Activated B cell treated with CpG ODN at 0.5 μM for 24 hours (primary cell): ENCODE data around the gene P2RX7. TPM values are rescaled to one million over a fixed set of nuclear protein-coding genes. Genes with fewer than 3 reads are reported as not detected.
A peak's percentile ranks its signal among the peaks of the same experiment; 100 is the strongest.

ENCODE experiments used
- ATAC-seq: fragments of 200-7000 bp; cut with Tn5 transposase; one replicate; pipeline ENCODE4 v1.10.0; 2021; ENCODE audit warnings: low read depth, mild to moderate bottlenecking, moderate library complexity
- CTCF ChIA-PET: fragments of 350-600 bp; sonication (Branson Sonifier 250); formaldehyde crosslinking; loops from one replicate; lab custom pipeline; 2021; ENCODE audit warnings: antibody characterized with exemption; lab: Charles Lee
- POLR2A ChIA-PET: fragments of 350-600 bp; sonication (Branson Sonifier 250); formaldehyde crosslinking; loops from one replicate; lab custom pipeline; 2021; ENCODE audit warnings: antibody characterized with exemption; lab: Charles Lee
- DNase-seq: peaks from one replicate; pipeline ENCODE4 v3.0.0; 2022
- H3K27ac Mint-ChIP-seq: one replicate; pipeline ENCODE4 v1.8.0; 2020; ENCODE audit warnings: mixed read lengths
- H3K27me3 Mint-ChIP-seq: one replicate; pipeline ENCODE4 v1.8.0; 2021; ENCODE audit warnings: mixed read lengths
- H3K36me3 Mint-ChIP-seq: one replicate; pipeline ENCODE4 v1.8.0; 2021; ENCODE audit warnings: low read depth, mixed read lengths
- H3K4me1 Mint-ChIP-seq: one replicate; pipeline ENCODE4 v1.8.0; 2021; ENCODE audit warnings: mixed read lengths
- H3K4me3 Mint-ChIP-seq: one replicate; pipeline ENCODE4 v1.8.0; 2020; ENCODE audit warnings: mild to moderate bottlenecking, mixed read lengths
- H3K9me3 Mint-ChIP-seq: one replicate; pipeline ENCODE4 v1.8.0; 2020; ENCODE audit warnings: mixed read lengths
- intact Hi-C: fragments of 100-400 bp; cut with micrococcal nuclease; formaldehyde crosslinking; loops from one replicate; pipeline ENCODE4 v1.15.1; 2024
- total RNA-seq: library from RNA; stranded (reverse); gene quantifications from 2 replicates; pipeline ENCODE4 v1.2.3, GENCODE V29; 2022
- TF ChIP-seq, protein P1 (sequence below): fragments of 200-600 bp; IDR thresholded peaks from one replicate; pipeline ENCODE4 v1.8.0; 2022; ENCODE audit warnings: antibody characterized with exemption, mild to moderate bottlenecking

The P2RX7 gene
- total RNA-seq, 1 donor from 2014 or later: 5.3 TPM

DNA sequence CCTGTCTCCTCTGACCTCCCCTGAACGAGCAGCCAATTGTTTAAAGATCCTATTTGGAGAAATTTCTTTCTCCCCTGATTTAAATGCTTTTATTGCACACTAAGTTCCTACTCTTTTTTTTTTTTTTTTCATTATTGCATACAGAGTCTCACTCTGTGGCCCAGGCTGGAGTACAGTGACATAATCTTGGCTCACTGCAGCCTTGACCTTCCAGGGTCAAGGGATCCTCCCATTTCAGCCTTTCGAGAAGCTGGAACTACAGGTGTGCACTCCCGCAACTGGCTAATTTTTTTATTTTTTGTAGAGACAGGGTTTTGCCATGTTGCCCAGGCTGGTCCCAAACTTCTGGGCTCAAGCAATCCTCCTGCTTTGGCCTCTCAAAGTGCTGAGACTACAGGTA, 5.2 kb upstream of the P2RX7 start:
- no peaks in the 10 kb centered on the region for H3K36me3 Mint-ChIP-seq

DNA sequence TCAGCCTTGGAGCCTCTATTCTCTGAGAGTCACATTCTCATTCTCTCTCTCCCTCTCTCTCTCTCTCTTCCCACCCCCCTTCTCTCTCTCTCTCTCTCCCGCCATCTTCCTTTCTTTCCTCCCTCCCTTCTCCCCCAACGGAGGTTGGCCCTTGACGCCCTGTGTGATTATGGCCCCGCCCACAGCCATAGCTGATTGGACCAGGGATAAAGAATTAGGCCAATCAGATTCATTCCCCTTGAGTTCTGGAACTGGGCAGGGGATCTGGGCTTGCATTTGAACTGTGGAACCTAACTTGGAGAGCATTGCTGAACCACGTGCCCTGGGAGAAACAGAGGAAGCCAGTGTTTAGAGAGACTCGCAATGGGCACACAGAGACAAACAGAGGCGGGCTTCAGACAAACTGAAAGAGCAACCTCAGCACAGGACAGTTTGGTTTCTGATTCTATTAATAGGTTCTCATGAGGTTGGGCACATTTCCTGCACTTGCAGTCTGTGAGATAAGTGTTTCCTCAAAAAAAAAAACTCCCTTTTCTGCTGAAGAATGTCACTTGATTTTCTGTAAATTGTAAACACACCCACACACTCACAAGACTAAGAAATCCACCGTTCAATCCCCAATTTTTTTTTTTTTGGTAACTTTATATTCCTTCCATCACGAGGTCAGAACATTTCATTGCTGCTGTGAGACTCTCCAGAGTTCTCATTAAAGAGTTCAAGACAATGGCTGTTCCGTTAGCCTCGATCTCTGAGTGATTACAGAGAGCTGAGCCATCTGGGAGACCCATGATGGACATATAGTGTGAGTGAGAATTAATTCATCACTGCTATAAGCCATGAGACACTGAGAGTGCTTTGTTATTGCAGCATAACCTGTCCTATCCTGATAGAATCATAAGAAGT, 3.5 kb upstream of the P2RX7 start:
- no peaks in the 10 kb centered on the region for H3K27me3 Mint-ChIP-seq
- DNase-seq (peak; percentile 65), ATAC-seq (peak; percentile 87)
- no peaks in the 10 kb centered on the region for H3K36me3 Mint-ChIP-seq
- TF ChIP-seq, protein P1, sequence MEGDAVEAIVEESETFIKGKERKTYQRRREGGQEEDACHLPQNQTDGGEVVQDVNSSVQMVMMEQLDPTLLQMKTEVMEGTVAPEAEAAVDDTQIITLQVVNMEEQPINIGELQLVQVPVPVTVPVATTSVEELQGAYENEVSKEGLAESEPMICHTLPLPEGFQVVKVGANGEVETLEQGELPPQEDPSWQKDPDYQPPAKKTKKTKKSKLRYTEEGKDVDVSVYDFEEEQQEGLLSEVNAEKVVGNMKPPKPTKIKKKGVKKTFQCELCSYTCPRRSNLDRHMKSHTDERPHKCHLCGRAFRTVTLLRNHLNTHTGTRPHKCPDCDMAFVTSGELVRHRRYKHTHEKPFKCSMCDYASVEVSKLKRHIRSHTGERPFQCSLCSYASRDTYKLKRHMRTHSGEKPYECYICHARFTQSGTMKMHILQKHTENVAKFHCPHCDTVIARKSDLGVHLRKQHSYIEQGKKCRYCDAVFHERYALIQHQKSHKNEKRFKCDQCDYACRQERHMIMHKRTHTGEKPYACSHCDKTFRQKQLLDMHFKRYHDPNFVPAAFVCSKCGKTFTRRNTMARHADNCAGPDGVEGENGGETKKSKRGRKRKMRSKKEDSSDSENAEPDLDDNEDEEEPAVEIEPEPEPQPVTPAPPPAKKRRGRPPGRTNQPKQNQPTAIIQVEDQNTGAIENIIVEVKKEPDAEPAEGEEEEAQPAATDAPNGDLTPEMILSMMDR: no peak
- ChIA-PET POLR2A (interaction anchor here (0.5 to 1.7 kb wide), 12 partner anchors 12 to 836 kb away, joined by 3 to 7 read pairs (median 5); partner anchors contain the start of genes P2RX4 and RNU4-1), CTCF (no interaction called here)
- peak overlapping the region; percentile 99 for H3K27ac Mint-ChIP-seq
- H3K4me1 Mint-ChIP-seq: peaks cover 67% of the 10 kb centered on the region
- intact Hi-C loops: loop anchor here (1.0 to 5.0 kb wide), 3 partner anchors 15 to 168 kb away; partner anchors contain the start of genes CAMKK2 and P2RX4
- H3K4me3 Mint-ChIP-seq: peak overlapping the region; percentile 87
- peaks cover 2% of the 10 kb centered on the region for H3K9me3 Mint-ChIP-seq

More for the DNA sequence above, 5.2 kb upstream of the P2RX7 start:
- no peak for ATAC-seq
- POLR2A ChIA-PET: no interaction called here
- Mint-ChIP-seq H3K4me3 (no peak overlapping the region), H3K27me3 (no peaks in the 10 kb centered on the region), H3K27ac (peak overlapping the region; percentile 99), H3K9me3 (peaks cover 2% of the 10 kb centered on the region), H3K4me1 (peaks cover 51% of the 10 kb centered on the region)
- CTCF ChIA-PET: no interaction called here
- TF ChIP-seq, protein P1: no peak
- intact Hi-C loops: loop anchor here (5.0 kb wide), 1 partner anchor 170 kb away; the partner anchor contains the start of gene CAMKK2
- no peak for DNase-seq

DNA sequence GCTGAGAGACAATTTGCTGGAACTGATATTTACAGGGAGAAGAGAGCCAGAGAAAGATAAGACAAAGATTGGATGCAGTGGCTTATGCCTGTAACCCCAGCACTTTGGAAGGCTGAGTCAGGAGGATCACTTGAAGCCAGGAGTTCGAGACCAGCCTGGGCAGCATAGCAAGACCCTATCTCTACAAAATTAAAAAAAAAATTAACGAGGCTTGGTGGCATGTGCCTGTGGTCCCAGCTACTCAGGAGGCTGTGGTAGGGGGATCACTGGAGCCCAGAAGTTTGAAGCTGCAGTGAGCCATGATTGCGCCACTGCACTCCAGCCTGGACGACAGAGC, 2.9 kb upstream of the P2RX7 start:
- peak overlapping the region; percentile 99 for H3K27ac Mint-ChIP-seq
- intact Hi-C loops: loop anchor here (1.0 to 5.0 kb wide), 3 partner anchors 15 to 168 kb away; partner anchors contain the start of genes CAMKK2 and P2RX4
- POLR2A ChIA-PET: interaction anchor here (0.7 kb wide), 1 partner anchor 635 kb away, joined by 3 read pairs; no protein-coding TSS in a partner anchor

DNA sequence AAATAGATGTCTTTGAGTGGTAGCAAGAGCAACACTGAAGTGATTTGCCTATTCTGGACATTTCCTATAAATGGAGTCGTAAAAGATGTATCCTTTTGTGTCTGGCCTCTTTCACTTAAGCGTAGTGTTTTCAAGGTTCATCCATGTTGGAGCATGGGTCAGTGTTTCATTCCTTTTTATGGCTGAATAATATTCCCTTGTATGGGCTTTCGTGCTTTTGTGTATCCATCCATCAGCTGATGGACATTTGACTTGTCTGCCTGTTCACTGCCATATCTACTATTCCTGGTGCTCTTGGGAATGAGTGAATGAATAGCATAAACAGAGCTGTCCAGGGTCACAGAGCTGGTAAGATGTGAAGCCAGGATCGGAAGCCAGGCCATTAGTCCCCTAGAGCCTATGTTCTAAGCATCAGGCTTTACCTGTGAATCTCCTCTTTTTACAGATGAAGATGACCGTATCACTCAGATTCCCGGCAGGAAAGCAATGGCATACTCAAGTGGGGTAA, 1.8 kb upstream of the P2RX7 start:
- Mint-ChIP-seq H3K4me1 (peaks cover 72% of the 10 kb centered on the region), H3K36me3 (no peaks in the 10 kb centered on the region), H3K27me3 (no peaks in the 10 kb centered on the region), H3K9me3 (peaks cover 2% of the 10 kb centered on the region), H3K27ac (no peak overlapping the region), H3K4me3 (no peak overlapping the region)
- no peak for DNase-seq
- ChIA-PET POLR2A (interaction anchor here (1.0 kb wide), 1 partner anchor 13 kb away, joined by 3 read pairs; no protein-coding TSS in a partner anchor), CTCF (no interaction called here)
- intact Hi-C loops: no loop called here
- TF ChIP-seq, protein P1: no peak
- no peak for ATAC-seq

More for the DNA sequence above, 2.9 kb upstream of the P2RX7 start:
- H3K4me3 Mint-ChIP-seq: peak overlapping the region; percentile 87
- TF ChIP-seq, protein P1: no peak
- peaks cover 72% of the 10 kb centered on the region for H3K4me1 Mint-ChIP-seq
- peaks cover 2% of the 10 kb centered on the region for H3K9me3 Mint-ChIP-seq
- DNase-seq: no peak
- H3K36me3 Mint-ChIP-seq: no peaks in the 10 kb centered on the region
- CTCF ChIA-PET: no interaction called here
- no peak for ATAC-seq
- no peaks in the 10 kb centered on the region for H3K27me3 Mint-ChIP-seq

DNA sequence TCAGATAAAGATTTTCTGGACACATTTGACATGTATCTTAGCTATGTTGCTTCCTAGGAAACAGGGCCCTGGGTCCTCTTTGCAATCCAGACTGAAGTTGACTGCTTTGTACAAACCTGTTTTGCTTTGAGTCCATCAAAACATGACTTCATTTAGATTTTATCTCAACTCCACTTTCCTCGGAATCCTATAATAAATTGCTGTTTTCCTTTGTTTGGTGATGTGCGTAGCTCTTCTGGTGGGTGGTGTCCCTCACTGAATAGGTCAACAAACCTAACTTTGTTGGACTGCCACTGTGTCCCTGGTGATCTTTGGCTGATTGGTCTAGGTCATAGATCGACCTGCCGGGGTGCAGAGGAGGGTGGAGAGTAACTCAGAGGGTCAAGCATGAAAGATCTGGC, 735 bp upstream of the P2RX7 start:
- Mint-ChIP-seq H3K36me3 (no peaks in the 10 kb centered on the region), H3K9me3 (peaks cover 2% of the 10 kb centered on the region), H3K27me3 (no peaks in the 10 kb centered on the region), H3K4me1 (peaks cover 71% of the 10 kb centered on the region), H3K4me3 (no peak overlapping the region), H3K27ac (peak overlapping the region; percentile 31)
- TF ChIP-seq, protein P1: no peak
- intact Hi-C loops: no loop called here
- DNase-seq: no peak
- ChIA-PET POLR2A (interaction anchor here (1.5 kb wide), 1 partner anchor 18 kb away, joined by 3 read pairs; no protein-coding TSS in a partner anchor), CTCF (no interaction called here)
- no peak for ATAC-seq
